GM08714 (cell line): ENCODE results near the gene NPC1.

Experiments used
- H3K4me3 ChIP-seq: fragments of 200-500 bp; sonication (Bioruptor generic); 2 replicates; pipeline ENCODE4 v1.5.1; 2014; ENCODE audit warnings: mild to moderate bottlenecking, low read length, inconsistent platforms
- ZNF274 ChIP-seq: IDR thresholded peaks from 2 replicates; pipeline ENCODE4 v1.6.1; 2012; ENCODE audit warnings: mild to moderate bottlenecking, low read depth, low read length

The NPC1 gene

DNA sequence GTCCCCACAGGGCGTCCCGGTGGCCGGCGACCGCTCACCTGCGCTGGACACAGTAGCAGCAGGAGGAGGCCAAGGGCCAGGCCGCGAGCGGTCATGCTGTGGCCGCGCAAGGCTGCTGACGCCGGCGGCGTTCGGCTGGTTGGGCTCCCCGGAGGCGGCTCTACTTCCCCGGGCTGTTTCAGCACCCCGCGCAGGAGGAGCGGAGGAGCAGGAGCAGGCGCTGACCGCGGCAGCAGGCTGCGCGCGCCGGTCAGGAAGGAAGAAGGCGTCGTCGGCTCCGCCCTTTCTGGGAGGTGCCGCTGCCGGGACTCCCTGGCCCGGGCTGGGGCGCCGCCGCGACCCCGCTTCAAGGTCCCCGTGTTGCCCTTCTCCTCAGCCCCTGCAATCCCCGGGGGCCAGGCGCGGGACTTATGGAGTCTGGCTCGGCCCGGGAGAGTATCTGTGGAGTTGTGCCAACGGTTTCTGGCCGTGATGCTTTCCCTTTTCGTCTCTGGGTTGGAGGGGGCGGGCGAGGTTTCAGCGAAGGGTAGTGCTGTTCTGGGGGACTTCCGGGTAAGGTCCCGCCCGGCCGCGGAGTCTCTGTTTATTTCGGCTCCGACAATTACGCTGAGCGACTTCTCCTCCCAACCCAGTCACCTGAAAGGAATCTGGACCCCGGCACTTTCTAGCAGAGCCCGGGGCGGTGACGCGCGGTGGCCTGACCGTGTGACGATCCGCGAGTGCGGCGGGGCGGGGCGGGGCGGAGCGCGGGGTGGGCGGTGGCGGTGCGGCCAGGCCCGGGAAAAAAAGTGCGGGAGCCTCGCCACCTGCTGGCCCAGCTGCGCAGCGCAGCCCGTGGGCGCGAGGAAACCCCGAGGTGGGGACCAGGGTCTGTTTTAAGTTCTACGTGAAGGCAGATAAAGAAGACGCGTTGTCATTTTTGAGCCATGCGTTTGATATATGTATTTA, at the start of gene NPC1:
NPC1 (minus strand) TSS at position 258 of the 948 bp plus-strand sequence; CDS start at position 95, 163 bp downstream.
- no peak for TF ChIP-seq ZNF274
- peak within 1 kb of the TSS; percentile 92 for H3K4me3 ChIP-seq

DNA sequence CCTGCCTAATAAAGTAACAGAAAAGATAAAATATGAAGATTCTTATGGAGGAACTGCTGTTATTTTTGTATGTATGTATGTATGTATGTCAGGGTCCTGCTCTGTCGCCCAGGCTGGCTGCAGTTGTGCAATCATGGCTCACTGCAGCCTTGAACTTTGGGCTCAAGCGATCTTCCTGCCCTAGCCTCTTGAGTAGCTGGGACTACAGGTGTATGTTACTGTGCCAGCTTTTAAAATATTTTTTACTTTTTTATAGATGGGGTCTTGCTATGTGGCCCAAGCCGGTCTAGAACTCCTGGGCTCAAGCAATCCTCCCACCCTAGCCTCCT, 49.7 kb upstream of the NPC1 start:
- no peak overlapping the region for H3K4me3 ChIP-seq
- no peak for TF ChIP-seq ZNF274

DNA sequence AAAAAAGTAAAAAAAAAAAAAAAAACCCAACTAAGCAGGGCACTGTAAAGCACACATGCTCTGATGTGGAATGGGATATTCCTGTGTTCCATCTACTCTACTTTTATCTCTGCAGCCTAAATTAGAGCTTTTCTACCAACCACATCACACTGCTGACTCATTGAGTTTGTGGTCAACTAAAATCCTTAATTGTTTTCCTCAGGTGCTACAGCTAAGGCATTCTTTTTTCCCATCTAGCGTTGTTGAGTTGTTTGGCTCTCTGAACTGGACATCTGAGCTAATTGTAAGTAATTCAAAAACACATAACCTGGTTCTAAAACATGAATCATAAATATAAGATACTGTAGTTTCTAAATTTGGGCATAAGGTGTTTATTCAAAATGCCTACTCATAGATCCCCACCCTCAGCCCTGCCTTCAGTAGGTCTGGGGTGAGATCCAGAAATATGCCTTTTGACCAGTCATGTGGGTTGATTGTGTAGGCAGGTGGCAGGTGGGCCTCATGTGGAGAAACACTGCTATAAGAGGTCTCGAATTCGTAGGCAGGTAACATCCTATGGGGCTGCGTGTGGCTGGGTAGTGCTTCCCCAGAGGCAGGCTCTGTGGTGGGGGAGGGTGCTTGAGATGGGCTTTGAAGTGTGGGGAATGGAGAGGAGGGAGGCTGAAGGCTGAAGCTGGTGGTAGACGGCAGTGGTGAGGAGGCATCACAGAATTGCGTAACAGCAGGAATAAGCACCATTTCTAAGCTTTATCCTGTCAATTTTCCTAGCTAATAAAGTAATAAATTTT, 49.2 kb upstream of the NPC1 start:
- TF ChIP-seq ZNF274, result no peak
- H3K4me3 ChIP-seq, result no peak overlapping the region

DNA sequence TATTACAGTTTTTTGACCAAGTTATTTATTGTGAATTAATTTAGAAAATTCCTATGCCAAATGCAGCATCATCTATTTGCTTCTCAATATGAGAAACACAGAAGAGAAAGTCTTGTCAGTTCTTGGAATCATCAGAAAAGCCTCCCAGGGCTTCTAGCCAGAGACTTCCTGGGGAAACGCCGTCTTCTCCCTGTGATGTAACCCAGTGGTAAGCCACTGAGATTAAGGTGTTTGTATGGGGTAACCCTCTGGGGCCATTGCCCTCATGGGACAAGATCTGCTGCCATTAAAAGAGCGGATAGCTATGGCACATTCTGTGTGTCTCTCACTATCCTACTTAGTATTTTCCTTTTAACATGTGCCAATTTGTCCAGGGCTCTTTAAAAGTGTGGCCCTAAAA, 48.4 kb upstream of the NPC1 start:
- TF ChIP-seq ZNF274, result no peak
- H3K4me3 ChIP-seq, result no peak overlapping the region

DNA sequence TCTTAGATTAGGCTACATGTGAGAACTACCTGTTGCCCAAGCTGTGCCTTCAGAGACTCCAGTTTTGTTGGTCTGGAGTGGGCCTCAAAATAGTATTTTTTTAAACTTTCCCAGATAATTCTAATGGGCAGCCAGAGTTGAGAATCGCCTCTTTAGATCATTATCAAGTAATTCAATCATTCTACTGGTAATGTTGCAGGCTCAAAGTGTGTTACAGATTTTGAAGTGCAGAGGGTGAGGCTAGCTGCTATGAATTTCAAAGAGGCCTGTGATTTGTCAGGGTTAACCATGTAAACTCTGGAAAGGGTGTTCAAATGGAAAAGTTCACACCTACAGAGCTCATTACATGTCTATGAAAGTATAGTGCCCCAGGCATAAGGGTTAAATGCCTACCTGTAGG, 46.3 kb upstream of the NPC1 start:
- H3K4me3 ChIP-seq, result no peak overlapping the region
- TF ChIP-seq ZNF274, result no peak

DNA sequence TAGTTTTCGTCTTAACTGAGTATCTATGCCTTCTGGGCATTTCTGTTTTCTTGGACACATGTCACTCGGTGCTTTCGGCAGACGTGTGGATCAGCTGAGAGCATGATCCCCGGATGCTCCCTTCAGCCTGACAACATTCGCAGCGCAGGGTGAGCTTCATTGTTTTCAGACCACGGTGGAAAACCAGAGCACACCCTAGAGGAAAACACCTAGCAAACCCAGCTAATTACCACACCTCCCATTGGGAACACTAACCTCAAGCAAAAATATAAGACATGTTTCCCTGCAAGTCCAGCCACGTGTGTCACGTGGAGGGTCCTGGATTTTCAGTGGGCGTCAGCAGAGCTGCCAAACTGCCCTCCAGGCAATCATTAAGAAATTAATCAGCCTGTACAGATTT, 45.4 kb upstream of the NPC1 start:
- no peak overlapping the region for H3K4me3 ChIP-seq
- no peak for TF ChIP-seq ZNF274

DNA sequence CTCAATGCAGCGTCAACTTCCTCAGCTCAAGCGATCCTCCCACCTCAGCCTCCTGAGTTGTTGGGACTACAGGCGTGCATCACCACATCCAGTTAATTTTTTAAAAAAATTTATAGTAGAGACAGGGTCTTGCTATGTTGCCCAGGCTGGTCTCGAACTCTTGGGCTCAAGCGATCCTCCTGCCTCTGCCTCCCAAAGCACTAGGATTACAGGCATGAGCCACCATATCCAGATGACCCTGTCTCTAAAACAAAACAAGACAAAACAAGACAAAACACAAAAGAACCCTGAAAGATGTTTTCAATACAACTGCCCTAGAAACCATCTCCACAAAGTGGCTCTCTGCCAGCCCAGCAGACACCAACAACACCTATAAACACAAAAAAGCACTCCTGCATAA, 45.0 kb upstream of the NPC1 start:
- H3K4me3 ChIP-seq, result no peak overlapping the region
- TF ChIP-seq ZNF274, result no peak

DNA sequence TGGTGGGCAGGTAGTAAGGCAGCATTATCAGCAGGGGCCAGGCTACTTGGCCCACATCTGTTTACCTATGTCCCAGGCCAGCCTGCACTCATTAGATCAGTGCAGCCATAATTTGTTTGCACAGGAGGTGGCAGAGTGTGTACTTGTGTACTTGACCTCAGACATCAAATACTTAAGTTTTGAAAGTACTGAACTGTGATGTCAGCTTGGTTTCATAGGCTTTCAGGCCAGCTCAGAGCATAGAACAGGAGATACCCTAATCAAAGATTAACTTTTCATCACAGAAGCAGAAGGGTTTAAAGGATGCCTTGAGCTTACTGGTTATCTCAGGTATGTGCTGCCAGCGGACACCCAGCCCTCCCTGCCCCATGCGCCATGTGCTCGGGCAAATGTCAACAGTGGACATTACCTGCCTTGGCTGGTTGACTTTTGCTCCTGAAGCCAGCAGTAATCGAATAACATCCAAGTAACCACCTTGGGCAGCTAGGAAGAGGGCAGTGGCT, 43.2 kb upstream of the NPC1 start:
- H3K4me3 ChIP-seq, result no peak overlapping the region
- TF ChIP-seq ZNF274, result no peak

DNA sequence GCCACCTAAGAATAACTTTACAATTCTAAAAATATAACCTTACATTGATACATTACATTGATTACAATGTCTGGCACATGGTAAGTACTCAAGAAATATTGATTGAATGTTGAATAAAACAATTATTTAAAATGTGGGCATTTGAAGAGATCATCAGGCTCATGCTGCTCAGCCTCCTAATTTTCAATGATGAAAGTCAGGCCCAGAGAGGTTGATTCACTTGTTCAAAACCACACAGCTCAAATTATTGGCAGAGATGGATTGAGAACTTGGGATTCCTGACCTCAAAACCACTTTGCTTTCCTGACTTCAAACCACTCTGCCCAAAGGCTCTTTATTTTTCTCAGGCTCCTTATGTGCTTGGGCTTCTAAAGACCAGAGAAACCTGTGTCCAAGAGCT, 41.7 kb upstream of the NPC1 start:
- no peak for TF ChIP-seq ZNF274
- H3K4me3 ChIP-seq, result no peak overlapping the region

DNA sequence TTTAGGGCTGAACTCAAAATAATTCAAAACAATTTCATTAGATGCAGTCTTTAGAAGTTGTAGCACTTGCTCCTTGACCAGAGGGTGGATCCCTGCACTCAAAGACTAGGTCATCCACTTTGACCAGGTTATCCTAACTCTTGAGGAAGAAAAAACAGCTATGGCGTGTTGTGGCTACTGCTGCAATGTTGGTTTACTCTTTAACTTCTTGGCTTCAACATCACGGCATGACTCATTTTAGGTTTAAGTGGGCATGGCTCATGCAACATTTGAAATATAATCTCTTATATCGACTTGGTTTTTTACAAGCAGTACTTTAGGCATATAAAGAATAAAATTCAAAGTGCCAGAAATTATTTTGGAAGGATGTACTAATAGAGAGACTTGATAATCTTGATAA, 41.0 kb upstream of the NPC1 start:
- TF ChIP-seq ZNF274, result no peak
- no peak overlapping the region for H3K4me3 ChIP-seq

DNA sequence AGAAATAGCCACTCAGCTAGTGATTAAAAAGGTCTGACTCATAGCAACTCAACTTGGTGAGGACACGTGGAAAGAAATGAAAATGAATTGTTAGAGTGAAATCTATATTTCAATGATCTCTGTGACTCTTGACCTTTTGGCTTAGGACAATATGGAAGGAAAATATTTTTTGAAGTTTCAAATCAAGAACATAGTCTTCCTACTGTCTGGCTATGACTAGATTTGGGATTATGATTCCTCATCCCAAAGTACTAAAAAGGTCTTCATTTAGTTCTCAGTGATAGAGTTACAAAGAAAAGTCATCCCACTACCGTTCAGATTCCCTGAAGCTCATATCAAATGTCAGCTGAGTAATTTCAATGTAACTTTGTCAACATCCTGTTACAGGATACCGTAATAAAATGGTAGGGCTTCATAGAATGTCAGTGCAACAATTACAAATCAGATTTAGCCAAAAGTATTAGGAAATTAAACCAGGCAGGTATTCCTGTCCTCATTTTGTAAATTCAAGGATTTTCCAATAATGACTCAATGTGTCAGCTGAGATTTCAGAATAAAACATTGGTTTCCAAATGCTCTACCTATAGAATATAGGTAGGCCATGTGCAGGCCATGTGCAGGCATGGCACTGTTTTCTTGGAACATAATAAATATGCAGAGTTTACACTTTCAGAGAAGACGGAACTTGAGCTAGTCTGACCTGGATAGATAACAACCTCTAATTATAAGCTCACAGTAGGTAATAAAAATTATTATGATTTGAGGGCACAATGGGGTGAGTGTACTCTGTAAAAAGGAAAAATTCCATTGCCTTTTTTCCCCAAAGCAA, 40.4 kb upstream of the NPC1 start:
- no peak overlapping the region for H3K4me3 ChIP-seq
- no peak for TF ChIP-seq ZNF274

DNA sequence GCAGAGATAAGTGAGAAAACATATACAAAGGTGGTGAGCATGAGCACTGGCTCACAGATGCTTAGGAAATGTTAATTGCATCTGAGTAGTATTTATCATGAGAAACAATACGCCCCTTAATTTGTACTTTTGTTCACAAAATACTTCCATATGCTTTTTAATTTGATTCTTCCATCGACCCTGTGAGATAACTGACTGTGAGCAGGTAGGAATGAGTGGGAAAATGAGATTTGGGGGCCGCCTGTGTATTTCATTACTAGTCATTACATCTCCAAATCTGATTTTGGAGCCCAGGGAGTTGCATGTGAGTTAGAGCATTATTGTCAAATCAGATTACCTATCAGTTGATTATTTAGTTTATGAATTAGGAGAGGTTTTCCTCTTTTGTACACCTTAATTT, 36.7 kb upstream of the NPC1 start:
- TF ChIP-seq ZNF274, result no peak
- H3K4me3 ChIP-seq, result no peak overlapping the region

DNA sequence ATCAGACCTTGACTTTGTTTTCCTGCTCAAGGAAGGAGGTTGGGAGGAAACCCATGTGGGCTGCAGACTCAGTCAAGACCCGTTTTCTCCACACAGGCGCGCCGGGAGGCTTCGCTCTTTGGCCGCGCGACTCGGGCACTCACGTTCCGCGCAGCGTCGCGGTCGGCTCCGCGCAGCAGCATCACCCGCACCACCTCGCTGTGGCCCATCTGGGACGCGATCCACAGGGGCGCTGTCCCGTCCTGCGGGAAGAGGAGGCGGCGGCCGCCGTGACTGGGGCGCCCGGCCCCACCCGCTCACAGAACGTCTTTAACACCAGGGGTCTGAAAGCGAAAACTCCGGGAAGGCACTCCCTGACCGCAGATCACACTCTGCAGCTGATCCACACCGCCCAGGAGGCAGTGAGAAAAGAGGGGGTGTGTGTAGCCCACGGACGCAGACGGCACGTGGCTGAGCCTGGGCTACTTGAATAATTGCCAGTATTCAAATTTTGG, 33.1 kb upstream of the NPC1 start:
- peak overlapping the region; percentile 40; the same call in 1 of the 2 replicates for H3K4me3 ChIP-seq
- TF ChIP-seq ZNF274, result no peak
